Measurements from ENCODE around the gene C1orf210. TPM values are rescaled to one million over a fixed set of nuclear protein-coding genes. Genes with fewer than 3 reads are reported as not detected.

The C1orf210 gene
- total and polyA plus RNA-seq, 2 of the 4 experiments (the other 2 are of a cell fraction), result not detected

- in situ Hi-C loops (cut with MboI; ENCODE audit: low sequenced_read_pairs), result loop anchor here (10.0 kb wide), 1 partner anchor 122 kb away; the partner anchor contains the start of gene CDC20
- Histone ChIP-seq H4K20me1 (ENCODE audit: insufficient read depth, low read length) (no peaks in the 10 kb centered on the region), H2BK15ac (ENCODE audit: low read depth, low read length) (peak overlapping the region; percentile 95), H2AK9ac (replicated peaks; ENCODE audit: low read depth, low read length, poor library complexity) (peak overlapping the region; percentile 88), H2BK20ac (ENCODE audit: low read depth, low read length) (peak overlapping the region; percentile 99), H3K9ac (ENCODE audit: low read depth, low read length) (peak overlapping the region; percentile 47), H3K14ac (replicated peaks; ENCODE audit: low read depth, low read length) (peak overlapping the region; percentile 92), H3K4me1 (ENCODE audit: control insufficient read depth, insufficient read depth, low read length) (peaks cover 28% of the 10 kb centered on the region), H4K91ac (ENCODE audit: insufficient read depth, low read depth, low read length) (peak overlapping the region; percentile 94), H4K8ac (ENCODE audit: low read depth in 2 of 2, low read length in 2 of 2) (peak overlapping the region; percentile 53 to 94; a peak in 3 of 4 replicates), H4K5ac (ENCODE audit: low read depth, low read length) (peak overlapping the region; percentile 94), H2BK120ac (ENCODE audit: low read depth, low read length) (peak overlapping the region; percentile 96), H2BK5ac (ENCODE audit: low read depth, low read length, poor library complexity, severe bottlenecking) (peak overlapping the region; percentile 82), H3K4me3 (ENCODE audit: insufficient read depth, low read depth, low read length) (no peak overlapping the region), H3K9me1 (ENCODE audit: insufficient read depth, low read length) (peaks cover 7% of the 10 kb centered on the region), H3K4me2 (ENCODE audit: low read depth, low read length) (peak overlapping the region; percentile 51), H2AFZ (replicated peaks; ENCODE audit: low read length, poor library complexity) (peak overlapping the region; percentile 76), H3K36me3 (ENCODE audit: control insufficient read depth, insufficient read depth, low read length) (no peaks in the 10 kb centered on the region), H3K27me3 (ENCODE audit: control insufficient read depth, insufficient read depth, low read length) (no peaks in the 10 kb centered on the region), H3K18ac (ENCODE audit: low read depth, low read length) (peak overlapping the region; percentile 91), H3K4ac (ENCODE audit: low read depth, low read length) (peak overlapping the region; percentile 90), H3K9me3 (ENCODE audit: control insufficient read depth, insufficient read depth, low read length) (no peaks in the 10 kb centered on the region), H3K23ac (ENCODE audit: low read depth, low read length) (peak overlapping the region; percentile 72), H3K27ac (ENCODE audit: insufficient read depth, low read length) (peak overlapping the region; percentile 90), H3K56ac (ENCODE audit: extremely low read depth, insufficient read depth, low read length) (peak overlapping the region; percentile 51; the same call in 1 of the 2 replicates), H3K79me1 (ENCODE audit: low read depth in 1 of 2, low read length in 2 of 2) (0 out of 4 replicates have a peak, but pooled peaks cover 0 to 5% of the 10 kb centered on the region in 2 experiments), H2AK5ac (ENCODE audit: low read depth, low read length) (peak overlapping the region; percentile 89)
- no CpG with 5 or more reads among the region's 4 CpGs for WGBS, 2 experiments (ENCODE audit: extremely low coverage in 2 of 2, insufficient read length in 1 of 2)
- TF ChIP-seq BHLHE40 (IDR thresholded peaks at IDR 0.05; ENCODE audit: low read depth, low read length), result no peak
- TF ChIP-seq SMC3 (IDR thresholded peaks at IDR 0.05; ENCODE audit: low read depth, low read length), result no peak
- TF ChIP-seq CHD1 (IDR thresholded peaks at IDR 0.05; ENCODE audit: low read depth, low read length), result no peak
- no peak for TF ChIP-seq USF2 (IDR thresholded peaks at IDR 0.05; ENCODE audit: low read depth, low read length)
- no peak for TF ChIP-seq FOS (IDR thresholded peaks at IDR 0.05; ENCODE audit: low read depth, low read length)
- TF ChIP-seq RFX5 (IDR thresholded peaks at IDR 0.05; ENCODE audit: low read depth, low read length), result no peak
- TF ChIP-seq POLR2A (IDR thresholded peaks at IDR 0.05; ENCODE audit: low read depth, low read length), result no peak
- no peak for TF ChIP-seq MXI1 (IDR thresholded peaks at IDR 0.05; ENCODE audit: borderline replicate concordance, low read depth, low read length)
- TF ChIP-seq NFE2L2 (IDR thresholded peaks at IDR 0.05; ENCODE audit: low read depth, low read length), result no peak
- TF ChIP-seq MAZ (IDR thresholded peaks at IDR 0.05; ENCODE audit: borderline replicate concordance, low read depth, low read length), result no peak
- no peak for TF ChIP-seq RAD21 (IDR thresholded peaks at IDR 0.05; ENCODE audit: low read length)
- no peak for TF ChIP-seq ELK1 (IDR thresholded peaks at IDR 0.05; ENCODE audit: borderline replicate concordance, low read depth, low read length)
- TF ChIP-seq, protein P1, sequence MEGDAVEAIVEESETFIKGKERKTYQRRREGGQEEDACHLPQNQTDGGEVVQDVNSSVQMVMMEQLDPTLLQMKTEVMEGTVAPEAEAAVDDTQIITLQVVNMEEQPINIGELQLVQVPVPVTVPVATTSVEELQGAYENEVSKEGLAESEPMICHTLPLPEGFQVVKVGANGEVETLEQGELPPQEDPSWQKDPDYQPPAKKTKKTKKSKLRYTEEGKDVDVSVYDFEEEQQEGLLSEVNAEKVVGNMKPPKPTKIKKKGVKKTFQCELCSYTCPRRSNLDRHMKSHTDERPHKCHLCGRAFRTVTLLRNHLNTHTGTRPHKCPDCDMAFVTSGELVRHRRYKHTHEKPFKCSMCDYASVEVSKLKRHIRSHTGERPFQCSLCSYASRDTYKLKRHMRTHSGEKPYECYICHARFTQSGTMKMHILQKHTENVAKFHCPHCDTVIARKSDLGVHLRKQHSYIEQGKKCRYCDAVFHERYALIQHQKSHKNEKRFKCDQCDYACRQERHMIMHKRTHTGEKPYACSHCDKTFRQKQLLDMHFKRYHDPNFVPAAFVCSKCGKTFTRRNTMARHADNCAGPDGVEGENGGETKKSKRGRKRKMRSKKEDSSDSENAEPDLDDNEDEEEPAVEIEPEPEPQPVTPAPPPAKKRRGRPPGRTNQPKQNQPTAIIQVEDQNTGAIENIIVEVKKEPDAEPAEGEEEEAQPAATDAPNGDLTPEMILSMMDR (conservative IDR thresholded peaks at IDR 0.05; ENCODE audit: low read depth, low read length), result no peak
- no peak for TF ChIP-seq CEBPB (IDR thresholded peaks at IDR 0.05; ENCODE audit: low read depth, low read length)
- TF ChIP-seq MAFK (IDR thresholded peaks at IDR 0.05; ENCODE audit: low read depth, low read length), result no peak
- ChIA-PET CTCF (no interaction called here), POLR2A (ENCODE audit: unreplicated experiment) (interaction anchor here (0.6 to 1.0 kb wide), 2 partner anchors 8 to 26 kb away, joined by 3 read pairs; no protein-coding TSS in a partner anchor)
- DNase-seq, result no peak
- dilution Hi-C loops (cut with HindIII; ENCODE audit: low sequenced_read_pairs, unreplicated experiment), result no loop called here
- intact Hi-C loops (cut with micrococcal nuclease), result no loop called here
- BruUV-seq (replicated peaks), result TSS peak; percentile 61
- ATAC-seq (ENCODE audit: low read depth), result peak; percentile 13
These were observed 52.9 kb downstream of the C1orf210 start for GRCh38 chr1:43232482-43232881.
